Thyroid gland (tissue), 4 donors: ENCODE results near the gene DES.

Source experiments
- POLR2A ChIP-seq, 2 donors: fragments of 450-650 bp; IDR thresholded peaks; one replicate each; pipeline ENCODE4 v1.6.1; 2017; ENCODE audit warnings: antibody characterized with exemption in 2 of 2, mild to moderate bottlenecking in 2 of 2, moderate library complexity in 1 of 2
- TF ChIP-seq, protein P1 (sequence below), 6 experiments: fragments of 200-600 bp in 3 of 6; fragments of 450-650 bp in 3 of 6; sonication (generic) in 3 of 6; IDR thresholded peaks; one replicate each; pipeline ENCODE4 v1.5.1; 2016 to 2019; ENCODE audit warnings: antibody characterized with exemption in 6 of 6, mild to moderate bottlenecking in 2 of 6, inconsistent platforms in 1 of 6, moderate library complexity in 1 of 6

- TF ChIP-seq, protein P1, sequence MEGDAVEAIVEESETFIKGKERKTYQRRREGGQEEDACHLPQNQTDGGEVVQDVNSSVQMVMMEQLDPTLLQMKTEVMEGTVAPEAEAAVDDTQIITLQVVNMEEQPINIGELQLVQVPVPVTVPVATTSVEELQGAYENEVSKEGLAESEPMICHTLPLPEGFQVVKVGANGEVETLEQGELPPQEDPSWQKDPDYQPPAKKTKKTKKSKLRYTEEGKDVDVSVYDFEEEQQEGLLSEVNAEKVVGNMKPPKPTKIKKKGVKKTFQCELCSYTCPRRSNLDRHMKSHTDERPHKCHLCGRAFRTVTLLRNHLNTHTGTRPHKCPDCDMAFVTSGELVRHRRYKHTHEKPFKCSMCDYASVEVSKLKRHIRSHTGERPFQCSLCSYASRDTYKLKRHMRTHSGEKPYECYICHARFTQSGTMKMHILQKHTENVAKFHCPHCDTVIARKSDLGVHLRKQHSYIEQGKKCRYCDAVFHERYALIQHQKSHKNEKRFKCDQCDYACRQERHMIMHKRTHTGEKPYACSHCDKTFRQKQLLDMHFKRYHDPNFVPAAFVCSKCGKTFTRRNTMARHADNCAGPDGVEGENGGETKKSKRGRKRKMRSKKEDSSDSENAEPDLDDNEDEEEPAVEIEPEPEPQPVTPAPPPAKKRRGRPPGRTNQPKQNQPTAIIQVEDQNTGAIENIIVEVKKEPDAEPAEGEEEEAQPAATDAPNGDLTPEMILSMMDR (IDR thresholded peaks at IDR 0.05) = no peak
- no peak for TF ChIP-seq POLR2A (IDR thresholded peaks at IDR 0.05)
Measured at GRCh38 chr2:219386532-219387280, 31.5 kb upstream of the DES start.
